Endothelial cell of umbilical vein (primary cell): ENCODE measurements around the gene SCN9A.

Experiments used
- CTCF ChIP-seq, 2 donors: IDR thresholded peaks; 1 replicate in 1 of 2; 2 replicates in 1 of 2; pipeline ENCODE4 v1.5.1; 2011; ENCODE audit warnings: low read length in 2 of 2, mild to moderate bottlenecking in 2 of 2, moderate library complexity in 2 of 2, control low read depth in 1 of 2, inconsistent platforms in 1 of 2, low read depth in 1 of 2; ENCODE audit not compliant: insufficient read depth in 1 of 2; ENCODE audit errors: extremely low read depth in 1 of 2
- EZH2 ChIP-seq: IDR thresholded peaks from 2 replicates; pipeline ENCODE4 v1.6.1; 2012; ENCODE audit warnings: borderline replicate concordance, low read depth, mild to moderate bottlenecking, moderate library complexity, low read length, inconsistent platforms; ENCODE audit not compliant: severe bottlenecking
- FOS ChIP-seq: IDR thresholded peaks from 2 replicates; pipeline ENCODE4 v1.6.1; 2011; ENCODE audit warnings: mild to moderate bottlenecking, low read length, moderate library complexity, borderline replicate concordance; ENCODE audit not compliant: insufficient read depth
- GATA2 ChIP-seq: IDR thresholded peaks from 2 replicates; pipeline ENCODE4 v1.7.0; 2011; ENCODE audit warnings: low read depth, mild to moderate bottlenecking, moderate library complexity, mixed read lengths, low read length; ENCODE audit not compliant: insufficient read length, insufficient read depth
- JUN ChIP-seq: IDR thresholded peaks from 2 replicates; pipeline ENCODE4 v1.6.1; 2011; ENCODE audit warnings: borderline replicate concordance, low read depth; ENCODE audit not compliant: insufficient read length, insufficient read depth
- MAX ChIP-seq: IDR thresholded peaks from 2 replicates; pipeline ENCODE4 v1.6.1; 2011; ENCODE audit not compliant: insufficient read depth, insufficient read length
- MYC ChIP-seq: IDR thresholded peaks from one replicate; pipeline ENCODE4 v1.6.1; 2011; ENCODE audit warnings: mild to moderate bottlenecking, low read depth, low read length
- POLR2A ChIP-seq: IDR thresholded peaks from 2 replicates; pipeline ENCODE4 v1.6.1; 2012; ENCODE audit warnings: low read depth, mild to moderate bottlenecking, control low read depth, low read length
- POLR2AphosphoS5 ChIP-seq: IDR thresholded peaks from 2 replicates; pipeline ENCODE4 v1.6.1; 2012; ENCODE audit warnings: low read depth, mild to moderate bottlenecking, control low read depth, low read length, moderate library complexity; ENCODE audit not compliant: insufficient read depth

- TF ChIP-seq CTCF (IDR thresholded peaks at IDR 0.05; ENCODE audit: extremely low read depth in 1 of 2, insufficient read depth in 1 of 2, low read depth in 1 of 2, low read length in 2 of 2) (no peak), EZH2 (no peak), POLR2A (no peak), MYC (no peak), FOS (no peak), POLR2AphosphoS5 (no peak), MAX (no peak), GATA2 (no peak), JUN (no peak)
Measured at GRCh38 chr2:166365239-166365638, 10.5 kb downstream of the SCN9A start.
